WTC11 (cell line): Measurements from ENCODE around the gene CES3.

Source experiments
- ATF3 ChIP-seq: sonication (generic); formaldehyde crosslinking; conservative IDR thresholded peaks from 2 replicates; pipeline ENCODE4 v1.8.1; 2022; ENCODE audit warnings: mild to moderate bottlenecking, missing genetic modification reagents
- ESRRA ChIP-seq: sonication (generic); formaldehyde crosslinking; IDR thresholded peaks from 2 replicates; pipeline ENCODE4 v1.8.1; 2022; ENCODE audit warnings: mild to moderate bottlenecking, missing genetic modification reagents, borderline replicate concordance
- SMAD4 ChIP-seq: sonication (generic); formaldehyde crosslinking; IDR thresholded peaks from 2 replicates; pipeline ENCODE4 v1.8.0; 2022; ENCODE audit warnings: mild to moderate bottlenecking, missing genetic modification reagents
- TEAD1 ChIP-seq: sonication (generic); formaldehyde crosslinking; IDR thresholded peaks from 2 replicates; pipeline ENCODE4 v1.8.0; 2022; ENCODE audit warnings: mild to moderate bottlenecking, missing genetic modification reagents
- ZNF512 ChIP-seq: sonication (generic); formaldehyde crosslinking; IDR thresholded peaks from 2 replicates; pipeline ENCODE4 v1.8.1; 2022; ENCODE audit warnings: missing genetic modification reagents, borderline replicate concordance
- TF ChIP-seq, protein P1 (sequence below): fragments of 200-600 bp; IDR thresholded peaks from 2 replicates; pipeline ENCODE4 v1.8.0; 2022; ENCODE audit warnings: antibody characterized with exemption
- TF ChIP-seq, protein P2 (sequence below): sonication (generic); formaldehyde crosslinking; IDR thresholded peaks from 2 replicates; pipeline ENCODE4 v1.8.1; 2023; ENCODE audit warnings: mild to moderate bottlenecking, missing genetic modification reagents, borderline replicate concordance

DNA sequence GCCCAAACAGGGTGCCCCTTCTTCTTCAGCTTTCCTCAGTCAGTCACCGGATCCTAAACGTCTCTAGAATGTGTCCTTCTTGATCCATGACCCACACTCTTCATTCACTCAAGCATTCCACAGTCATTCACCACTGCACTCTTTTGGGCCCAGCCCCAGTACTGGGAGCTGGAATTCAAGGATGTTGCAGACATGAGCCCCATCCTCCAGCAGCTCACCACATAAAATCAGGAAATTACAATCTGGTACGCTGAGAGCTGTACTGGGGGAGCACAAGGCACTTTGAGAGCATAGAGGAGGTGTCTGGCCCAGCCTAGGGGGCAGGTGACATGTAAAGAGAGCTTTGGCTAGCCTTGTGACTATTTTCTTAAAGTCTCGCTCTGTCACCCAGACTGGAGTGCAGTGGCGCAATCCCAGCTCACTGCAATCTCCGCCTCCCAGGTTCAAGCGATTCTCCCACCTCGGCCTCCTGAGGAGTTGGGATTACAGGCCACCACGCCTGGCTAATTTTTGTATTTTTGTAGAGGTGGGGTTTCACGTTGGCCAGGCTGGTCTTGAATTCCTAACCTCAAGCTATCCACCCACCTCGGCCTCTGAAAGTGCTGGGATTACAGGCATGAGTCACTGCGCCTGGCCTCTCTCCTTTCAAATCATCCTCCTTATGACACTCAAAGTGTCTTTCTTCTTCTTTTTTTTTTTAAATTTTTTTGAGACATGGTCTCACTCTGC is 46.0 kb downstream of the CES3 start:
- TF ChIP-seq ATF3 (CRISPR knock-in tag) (no peak), ESRRA (no peak), TEAD1 (CRISPR knock-in tag) (no peak), ZNF512 (no peak), SMAD4 (no peak)
- TF ChIP-seq, protein P1, sequence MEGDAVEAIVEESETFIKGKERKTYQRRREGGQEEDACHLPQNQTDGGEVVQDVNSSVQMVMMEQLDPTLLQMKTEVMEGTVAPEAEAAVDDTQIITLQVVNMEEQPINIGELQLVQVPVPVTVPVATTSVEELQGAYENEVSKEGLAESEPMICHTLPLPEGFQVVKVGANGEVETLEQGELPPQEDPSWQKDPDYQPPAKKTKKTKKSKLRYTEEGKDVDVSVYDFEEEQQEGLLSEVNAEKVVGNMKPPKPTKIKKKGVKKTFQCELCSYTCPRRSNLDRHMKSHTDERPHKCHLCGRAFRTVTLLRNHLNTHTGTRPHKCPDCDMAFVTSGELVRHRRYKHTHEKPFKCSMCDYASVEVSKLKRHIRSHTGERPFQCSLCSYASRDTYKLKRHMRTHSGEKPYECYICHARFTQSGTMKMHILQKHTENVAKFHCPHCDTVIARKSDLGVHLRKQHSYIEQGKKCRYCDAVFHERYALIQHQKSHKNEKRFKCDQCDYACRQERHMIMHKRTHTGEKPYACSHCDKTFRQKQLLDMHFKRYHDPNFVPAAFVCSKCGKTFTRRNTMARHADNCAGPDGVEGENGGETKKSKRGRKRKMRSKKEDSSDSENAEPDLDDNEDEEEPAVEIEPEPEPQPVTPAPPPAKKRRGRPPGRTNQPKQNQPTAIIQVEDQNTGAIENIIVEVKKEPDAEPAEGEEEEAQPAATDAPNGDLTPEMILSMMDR = no peak
- TF ChIP-seq, protein P2, sequence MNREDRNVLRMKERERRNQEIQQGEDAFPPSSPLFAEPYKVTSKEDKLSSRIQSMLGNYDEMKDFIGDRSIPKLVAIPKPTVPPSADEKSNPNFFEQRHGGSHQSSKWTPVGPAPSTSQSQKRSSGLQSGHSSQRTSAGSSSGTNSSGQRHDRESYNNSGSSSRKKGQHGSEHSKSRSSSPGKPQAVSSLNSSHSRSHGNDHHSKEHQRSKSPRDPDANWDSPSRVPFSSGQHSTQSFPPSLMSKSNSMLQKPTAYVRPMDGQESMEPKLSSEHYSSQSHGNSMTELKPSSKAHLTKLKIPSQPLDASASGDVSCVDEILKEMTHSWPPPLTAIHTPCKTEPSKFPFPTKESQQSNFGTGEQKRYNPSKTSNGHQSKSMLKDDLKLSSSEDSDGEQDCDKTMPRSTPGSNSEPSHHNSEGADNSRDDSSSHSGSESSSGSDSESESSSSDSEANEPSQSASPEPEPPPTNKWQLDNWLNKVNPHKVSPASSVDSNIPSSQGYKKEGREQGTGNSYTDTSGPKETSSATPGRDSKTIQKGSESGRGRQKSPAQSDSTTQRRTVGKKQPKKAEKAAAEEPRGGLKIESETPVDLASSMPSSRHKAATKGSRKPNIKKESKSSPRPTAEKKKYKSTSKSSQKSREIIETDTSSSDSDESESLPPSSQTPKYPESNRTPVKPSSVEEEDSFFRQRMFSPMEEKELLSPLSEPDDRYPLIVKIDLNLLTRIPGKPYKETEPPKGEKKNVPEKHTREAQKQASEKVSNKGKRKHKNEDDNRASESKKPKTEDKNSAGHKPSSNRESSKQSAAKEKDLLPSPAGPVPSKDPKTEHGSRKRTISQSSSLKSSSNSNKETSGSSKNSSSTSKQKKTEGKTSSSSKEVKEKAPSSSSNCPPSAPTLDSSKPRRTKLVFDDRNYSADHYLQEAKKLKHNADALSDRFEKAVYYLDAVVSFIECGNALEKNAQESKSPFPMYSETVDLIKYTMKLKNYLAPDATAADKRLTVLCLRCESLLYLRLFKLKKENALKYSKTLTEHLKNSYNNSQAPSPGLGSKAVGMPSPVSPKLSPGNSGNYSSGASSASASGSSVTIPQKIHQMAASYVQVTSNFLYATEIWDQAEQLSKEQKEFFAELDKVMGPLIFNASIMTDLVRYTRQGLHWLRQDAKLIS (CRISPR knock-in tag) = no peak
